Fibroblast of pulmonary artery (primary cell): Measurements from ENCODE around the gene PSMC3IP.
A peak's percentile ranks its signal among the peaks of the same experiment; 100 is the strongest.
"Not testable (repeated sequence)": the region's sequence is repeated elsewhere in the genome, so short reads cannot be mapped to it uniquely, and the experiment has no call there.

Experiments
- DNase-seq: peaks from one replicate; pipeline ENCODE4 v3.0.0-alpha.2; 2010; ENCODE audit warnings: low read depth
- H3K4me3 ChIP-seq: replicated peaks from 2 replicates; pipeline ENCODE4 v1.5.1; 2011; ENCODE audit warnings: low read depth, mild to moderate bottlenecking, control low read depth, low read length, moderate library complexity
- CTCF ChIP-seq: IDR thresholded peaks from 2 replicates; pipeline ENCODE4 v1.5.1; 2011; ENCODE audit warnings: mild to moderate bottlenecking, control low read depth, low read length, inconsistent platforms; ENCODE audit errors: missing control alignments

PSMC3IP gene

GRCh38 chr17:42543190-42544079 is 34.1 kb downstream of the PSMC3IP start:
- DNase-seq, result no peak
- no peak for TF ChIP-seq CTCF
- no peak overlapping the region for H3K4me3 ChIP-seq

GRCh38 chr17:42541041-42541833 is 36.3 kb downstream of the PSMC3IP start:
- TF ChIP-seq CTCF, result no peak

GRCh38 chr17:42540558-42540957 is 37.0 kb downstream of the PSMC3IP start:
- not testable (repeated sequence) for DNase-seq, H3K4me3 ChIP-seq

More at GRCh38 chr17:42541041-42541833, 36.3 kb downstream of the PSMC3IP start:
- H3K4me3 ChIP-seq, result no peak overlapping the region
- no peak for DNase-seq

- H3K4me3 ChIP-seq, result no peak overlapping the region
- DNase-seq, result no peak
- TF ChIP-seq CTCF, result no peak
These were observed 39.0 kb downstream of the PSMC3IP start for GRCh38 chr17:42538482-42538881.

GRCh38 chr17:42537826-42538451 is 39.6 kb downstream of the PSMC3IP start:
- DNase-seq, result no peak
- H3K4me3 ChIP-seq, result no peak overlapping the region
- no peak for TF ChIP-seq CTCF

- DNase-seq, result no peak
- no peak for TF ChIP-seq CTCF
- peak overlapping the region; percentile 62 for H3K4me3 ChIP-seq
These were observed 40.2 kb downstream of the PSMC3IP start for GRCh38 chr17:42537156-42537805.
